HG03469 (cell line): ENCODE data around the gene ST8SIA4.
A peak's percentile ranks its signal among the peaks of the same experiment; 100 is the strongest.

Experiments
- ATAC-seq: cut with Tn5 transposase; IDR thresholded peaks from one replicate; pipeline ENCODE4 v1.9.1; 2021; ENCODE audit warnings: mild to moderate bottlenecking, moderate library complexity, moderate number of reproducible peaks; ENCODE audit not compliant: unreplicated experiment

Gene ST8SIA4

GRCh38 chr5:100832252-100833230, 70.5 kb downstream of the ST8SIA4 start:
- no peak for ATAC-seq

- no peak for ATAC-seq
Measured at GRCh38 chr5:100828898-100829356, 74.2 kb downstream of the ST8SIA4 start.

GRCh38 chr5:100828071-100828897, 74.8 kb downstream of the ST8SIA4 start:
- ATAC-seq: peak; percentile 63

- ATAC-seq: peak; percentile 4
Measured at GRCh38 chr5:100827481-100827889, 75.6 kb downstream of the ST8SIA4 start.

- ATAC-seq: peak; percentile 26
Measured at GRCh38 chr5:100826133-100826532, 76.9 kb downstream of the ST8SIA4 start.

- no peak for ATAC-seq
Measured at GRCh38 chr5:100824635-100825034, 78.4 kb downstream of the ST8SIA4 start.

- no peak for ATAC-seq
Measured at GRCh38 chr5:100823812-100824211, 79.3 kb downstream of the ST8SIA4 start.

GRCh38 chr5:100821751-100822150, 81.3 kb downstream of the ST8SIA4 start:
- no peak for ATAC-seq

GRCh38 chr5:100818340-100818739, 84.7 kb downstream of the ST8SIA4 start:
- ATAC-seq: no peak

- ATAC-seq: no peak
Measured at GRCh38 chr5:100803397-100803796, 99.7 kb downstream of the ST8SIA4 start.

GRCh38 chr5:100802208-100802607, 100.9 kb downstream of the ST8SIA4 start:
- ATAC-seq: no peak

GRCh38 chr5:100800562-100800961, 102.5 kb downstream of the ST8SIA4 start:
- peak; percentile 94 for ATAC-seq

GRCh38 chr5:100799166-100799565, 103.9 kb downstream of the ST8SIA4 start:
- ATAC-seq: no peak

GRCh38 chr5:100797861-100798260, 105.2 kb downstream of the ST8SIA4 start:
- ATAC-seq: no peak

GRCh38 chr5:100796851-100797250, 106.2 kb downstream of the ST8SIA4 start:
- no peak for ATAC-seq

GRCh38 chr5:100794844-100795243, 108.2 kb downstream of the ST8SIA4 start:
- ATAC-seq: no peak

- no peak for ATAC-seq
Measured at GRCh38 chr5:100794218-100794617, 108.9 kb downstream of the ST8SIA4 start.

GRCh38 chr5:100792781-100793180, 110.3 kb downstream of the ST8SIA4 start:
- ATAC-seq: no peak

- no peak for ATAC-seq
Measured at GRCh38 chr5:100791391-100791790, 111.7 kb downstream of the ST8SIA4 start.

GRCh38 chr5:100790951-100791350, 112.1 kb downstream of the ST8SIA4 start:
- no peak for ATAC-seq

- ATAC-seq: peak; percentile 57
Measured at GRCh38 chr5:100790170-100790665, 112.9 kb downstream of the ST8SIA4 start.
